A549 treated with Mapracorat at 1 μM for 4 hours (cell line): ENCODE measurements around the gene AGMAT. TPM values are rescaled to one million over a fixed set of nuclear protein-coding genes. Genes with fewer than 3 reads are reported as not detected.

Experiments
- total RNA-seq: library from RNA; stranded (reverse); fragments of 200-300 nt; extraction: Qiagen RNA extraction; gene quantifications from 5 replicates; pipeline ENCODE4 v1.2.3, GENCODE V29; 2022

AGMAT gene, protein sequence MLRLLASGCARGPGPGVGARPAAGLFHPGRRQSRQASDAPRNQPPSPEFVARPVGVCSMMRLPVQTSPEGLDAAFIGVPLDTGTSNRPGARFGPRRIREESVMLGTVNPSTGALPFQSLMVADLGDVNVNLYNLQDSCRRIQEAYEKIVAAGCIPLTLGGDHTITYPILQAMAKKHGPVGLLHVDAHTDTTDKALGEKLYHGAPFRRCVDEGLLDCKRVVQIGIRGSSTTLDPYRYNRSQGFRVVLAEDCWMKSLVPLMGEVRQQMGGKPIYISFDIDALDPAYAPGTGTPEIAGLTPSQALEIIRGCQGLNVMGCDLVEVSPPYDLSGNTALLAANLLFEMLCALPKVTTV
- total RNA-seq, result 5.1 to 7.7 TPM (median 7.4 TPM) in 5 replicates

DNA sequence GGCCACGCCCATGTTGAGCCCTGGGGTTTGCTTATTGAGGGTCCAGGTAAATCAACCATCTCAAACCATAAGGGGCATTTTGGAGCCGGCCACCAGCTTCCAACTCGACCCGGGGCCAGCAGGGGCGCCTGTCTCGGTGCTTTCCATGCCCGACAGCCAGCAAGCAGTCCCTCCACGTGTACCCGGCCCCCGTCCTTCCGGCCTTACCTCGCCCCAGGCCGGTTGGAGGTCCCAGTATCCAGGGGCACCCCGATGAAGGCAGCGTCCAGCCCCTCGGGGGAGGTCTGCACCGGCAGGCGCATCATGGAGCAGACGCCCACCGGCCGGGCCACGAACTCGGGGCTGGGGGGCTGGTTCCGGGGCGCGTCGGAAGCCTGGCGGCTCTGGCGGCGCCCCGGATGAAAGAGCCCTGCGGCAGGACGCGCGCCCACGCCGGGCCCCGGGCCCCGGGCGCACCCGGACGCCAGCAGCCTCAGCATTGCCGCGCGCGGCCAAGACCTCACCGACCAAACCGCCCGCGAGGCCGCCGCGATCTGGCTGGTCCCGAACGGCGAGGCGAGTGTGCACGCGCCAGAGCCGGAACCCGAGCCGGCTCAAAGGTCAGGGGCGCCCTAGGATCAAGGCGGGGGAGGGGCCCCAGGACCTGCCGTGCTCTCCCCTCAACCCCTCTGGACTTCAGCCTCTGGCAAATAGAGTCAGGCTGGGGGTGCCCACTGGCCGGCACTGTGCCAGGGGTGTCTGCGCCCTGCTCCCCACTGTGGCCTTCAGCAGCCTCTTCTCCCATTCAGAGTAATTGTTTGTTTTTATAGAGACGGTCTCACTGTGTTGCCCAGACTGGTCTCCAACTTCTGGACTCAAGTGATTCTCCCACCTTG is at the start of gene AGMAT:
Gene AGMAT, minus strand, starts transcription at position 563 of the 875 bp plus-strand sequence. Its CDS starts 84 bp downstream, at position 479.

GRCh38 chr1:15617173-15618076 is 32.6 kb upstream of the AGMAT start, which contains the start of gene DDI2:
Gene DDI2, plus strand, starts transcription at chr1:15617458. Its CDS starts 213 bp downstream, at chr1:15617671.

GRCh38 chr1:15526490-15527339 is 58.1 kb downstream of the AGMAT start, which contains the start of gene DNAJC16:
Gene DNAJC16, plus strand, starts transcription at chr1:15526848. Its CDS starts 2,258 bp downstream, at chr1:15529106.

DNA sequence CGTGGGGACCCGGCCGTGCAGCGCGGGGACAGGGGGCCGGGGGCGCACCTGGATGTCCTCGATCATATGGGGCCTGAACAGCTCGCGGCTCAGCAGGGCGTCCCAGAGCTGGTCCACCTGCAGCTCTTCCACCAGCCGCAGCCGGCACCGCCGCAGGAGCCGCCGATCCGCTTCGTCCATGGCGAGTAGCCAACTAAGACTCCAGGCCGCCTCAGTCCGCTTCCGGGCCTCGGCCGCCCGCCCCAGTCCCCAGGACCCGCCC is 60.9 kb downstream of the AGMAT start, which contains the start of gene CASP9:
Gene CASP9, minus strand, starts transcription at position 195 of the 262 bp plus-strand sequence. Its CDS starts 15 bp downstream, at position 180.

Other genes with a start within 250 kb of the AGMAT start
- gene EFHD2, start 175.2 kb downstream of the AGMAT start, total RNA-seq, result 184 to 299 TPM (median 278 TPM) in 5 replicates
- 1.2 to 2.8 TPM (median 1.4 TPM) in 5 replicates for gene CTRC, start 146.6 kb downstream of the AGMAT start, total RNA-seq
- gene CELA2A, start 128.3 kb downstream of the AGMAT start, total RNA-seq, result not detected in 5 replicates
- gene CELA2B, start 108.9 kb downstream of the AGMAT start, total RNA-seq, result not detected in 5 replicates
- gene CASP9, start 60.8 kb downstream of the AGMAT start, total RNA-seq, result 4.8 to 6.2 TPM (median 5.6 TPM) in 5 replicates
- 4.0 to 8.0 TPM (median 4.4 TPM) in 5 replicates for gene DNAJC16, start 58.2 kb downstream of the AGMAT start, total RNA-seq
- gene DDI2, start 32.4 kb upstream of the AGMAT start, total RNA-seq, result 7.1 to 9.0 TPM (median 7.5 TPM) in 5 replicates
- 19.9 to 28.1 TPM (median 25.8 TPM) in 5 replicates for gene PLEKHM2, start 99.3 kb upstream of the AGMAT start, total RNA-seq
- gene SLC25A34, start 151.2 kb upstream of the AGMAT start, total RNA-seq, result 0.19 to 0.53 TPM (median 0.30 TPM) in 5 replicates
- gene TMEM82, start 157.4 kb upstream of the AGMAT start, total RNA-seq, result not detected in 5 replicates
- gene FBLIM1, start 173.7 kb upstream of the AGMAT start, total RNA-seq, result 21.8 to 34.6 TPM (median 27.8 TPM) in 5 replicates
- gene UQCRHL, start 222.6 kb upstream of the AGMAT start, total RNA-seq, result 5.8 to 8.9 TPM (median 6.2 TPM) in 5 replicates